ENCODE measurements around the gene KCNK10.

Gene KCNK10

GRCh38 chr14:88318406-88318805, 4.7 kb downstream of the KCNK10 start:
- no peak for DNase-seq

- DNase-seq, result no peak
Measured at GRCh38 chr14:88316521-88316920, 6.5 kb downstream of the KCNK10 start.

DNA sequence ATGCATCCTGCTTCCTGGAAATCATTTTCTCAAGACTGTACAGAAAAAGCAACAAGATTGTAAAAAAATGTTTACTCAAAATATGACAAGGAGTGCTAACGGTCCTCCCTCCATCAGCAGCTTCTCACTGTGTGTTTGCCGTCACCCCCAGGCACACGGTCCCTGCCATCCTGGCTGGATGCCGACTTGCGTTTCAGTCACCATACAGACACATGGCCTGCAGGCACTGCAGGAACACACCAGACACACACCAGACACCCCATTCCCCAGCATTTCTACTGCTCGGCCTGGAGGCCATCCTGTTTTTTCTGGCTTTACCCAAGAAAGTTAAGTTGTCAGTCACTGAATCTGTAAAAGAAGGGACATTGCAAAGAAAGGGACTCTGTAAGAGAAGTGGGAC, 10.8 kb downstream of the KCNK10 start:
- DNase-seq, result no peak

GRCh38 chr14:88311780-88312179, 11.3 kb downstream of the KCNK10 start:
- DNase-seq, result no peak

- no peak for DNase-seq
Measured at GRCh38 chr14:88310449-88310848, 12.6 kb downstream of the KCNK10 start.

- no peak for DNase-seq
Measured at GRCh38 chr14:88310021-88310420, 13.0 kb downstream of the KCNK10 start.

DNA sequence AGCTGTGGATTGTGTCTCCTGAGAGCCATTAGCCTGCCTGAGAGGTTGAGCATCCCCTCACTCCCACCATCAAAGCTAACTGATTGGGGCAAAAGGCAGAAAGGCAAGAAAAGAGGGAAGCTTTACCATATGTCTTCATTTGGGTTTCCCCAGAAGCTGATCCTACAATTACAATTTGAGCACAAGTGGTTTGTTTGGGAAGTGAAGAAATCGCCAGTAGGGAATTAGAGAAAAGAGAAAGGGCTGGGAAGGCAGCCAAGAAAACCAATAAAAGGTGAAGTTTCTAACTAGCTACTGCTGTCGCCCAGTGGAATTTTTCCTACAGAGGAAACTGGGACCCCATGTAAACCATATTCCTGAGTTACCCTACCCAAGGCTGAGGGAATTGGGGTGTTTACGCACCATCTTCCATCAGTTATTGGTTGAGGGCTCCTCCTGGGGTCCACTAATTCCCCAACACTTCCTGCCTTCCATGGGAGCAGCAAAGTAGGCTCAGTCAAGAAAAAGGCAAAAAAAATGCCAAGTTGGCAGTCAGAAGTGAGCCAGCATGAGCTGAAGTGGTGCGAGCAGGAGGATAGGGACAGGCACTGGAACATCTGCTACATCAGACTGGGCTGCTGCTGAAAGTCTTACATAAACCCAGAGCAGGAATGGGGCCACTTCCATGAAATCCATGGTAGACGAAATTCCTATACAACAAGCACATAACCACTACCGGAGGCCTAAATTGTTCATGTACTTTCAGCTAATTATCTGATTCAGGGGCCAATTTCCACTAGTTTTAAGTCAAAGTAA, 17.3 kb downstream of the KCNK10 start:
- no peak for DNase-seq

- no peak for DNase-seq
Measured at GRCh38 chr14:88303041-88303440, 20.0 kb downstream of the KCNK10 start.

DNA sequence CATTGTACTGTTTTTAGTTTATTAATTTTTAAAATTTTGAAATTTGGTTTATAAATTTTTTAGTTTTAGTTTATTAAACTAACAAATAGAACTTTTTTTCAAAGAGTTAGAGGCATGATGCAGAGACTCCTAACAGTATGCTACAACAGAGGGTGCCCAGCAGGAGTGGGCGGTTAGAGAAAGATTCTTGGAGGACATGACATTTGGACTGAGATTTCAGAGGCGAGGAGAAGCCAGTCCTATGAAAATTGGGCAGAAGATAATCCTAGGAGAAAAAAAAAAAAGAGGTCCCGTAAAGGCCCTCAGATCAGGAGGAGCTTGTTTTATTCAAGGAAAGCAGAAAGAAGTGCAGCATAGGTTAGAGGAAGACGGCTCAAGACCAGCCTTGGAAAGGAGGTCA, 21.7 kb downstream of the KCNK10 start:
- no peak for DNase-seq

DNA sequence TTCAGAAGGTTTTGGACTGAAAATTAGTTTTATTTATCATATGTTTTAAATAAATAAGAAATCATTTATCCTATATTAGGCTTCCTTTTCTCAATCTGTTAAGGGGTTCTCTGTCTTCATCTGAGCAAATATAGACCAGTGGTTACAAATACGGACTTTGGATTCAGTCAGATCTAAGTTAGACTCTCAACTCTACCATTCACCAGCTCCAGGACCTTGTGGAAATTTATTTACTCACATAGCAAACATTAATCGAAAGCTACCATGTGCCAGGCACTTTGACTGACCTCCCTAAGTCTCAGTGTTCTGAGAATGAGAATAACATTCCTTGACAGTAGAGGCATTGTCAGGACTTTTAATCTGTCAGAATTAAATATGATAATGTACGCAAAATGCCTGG, 22.3 kb downstream of the KCNK10 start:
- no peak for DNase-seq

DNA sequence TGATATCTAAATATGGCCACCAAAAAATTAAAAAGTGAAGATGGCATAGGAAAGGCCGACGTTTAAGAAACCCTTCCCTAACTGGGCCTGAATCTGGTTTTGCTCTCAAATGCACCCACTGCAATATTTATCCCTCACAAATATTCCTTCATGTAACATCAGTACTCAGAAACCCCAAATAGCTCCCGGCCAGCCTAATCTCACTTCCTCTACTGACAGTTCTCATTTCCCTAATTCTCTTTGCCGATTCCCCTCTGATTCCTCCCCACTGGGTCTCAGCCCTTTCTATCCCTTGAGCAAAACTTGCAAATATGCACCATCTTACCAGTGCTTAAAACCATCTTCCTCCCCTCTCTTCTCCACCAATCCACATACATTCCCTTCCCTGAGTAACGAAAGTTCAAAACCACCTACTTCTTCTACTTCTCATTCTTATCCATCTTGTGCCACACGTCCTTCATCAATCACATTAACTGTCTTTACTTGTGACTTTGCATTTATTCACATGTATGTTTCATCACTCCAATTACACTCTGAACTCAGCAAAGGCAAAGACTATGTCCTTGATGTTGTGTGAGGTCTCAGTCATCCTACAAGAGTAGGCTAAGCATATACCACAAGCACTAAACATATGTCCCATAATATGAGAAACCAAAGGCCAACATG, 23.1 kb downstream of the KCNK10 start:
- no peak for DNase-seq

DNA sequence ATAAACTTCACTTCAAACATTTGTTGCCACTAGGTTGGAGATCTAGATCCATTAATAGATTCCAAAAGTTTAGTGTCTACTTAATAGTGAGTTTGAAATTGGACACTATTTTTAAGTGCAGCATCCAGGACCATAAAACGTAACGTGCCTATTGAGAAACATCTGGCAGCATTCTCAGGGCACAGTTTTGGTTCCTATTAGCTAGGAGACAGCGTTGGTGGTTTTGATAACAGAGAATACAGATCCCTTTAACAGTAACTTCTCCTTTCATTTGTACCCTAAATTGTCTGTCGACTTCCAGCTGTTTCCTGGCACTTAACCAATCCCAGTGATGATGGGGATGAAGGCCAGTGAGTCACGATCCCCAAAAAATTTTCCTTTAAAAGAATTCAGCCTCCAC, 25.8 kb downstream of the KCNK10 start:
- DNase-seq, result no peak

GRCh38 chr14:88296351-88296750, 26.7 kb downstream of the KCNK10 start:
- no peak for DNase-seq

DNA sequence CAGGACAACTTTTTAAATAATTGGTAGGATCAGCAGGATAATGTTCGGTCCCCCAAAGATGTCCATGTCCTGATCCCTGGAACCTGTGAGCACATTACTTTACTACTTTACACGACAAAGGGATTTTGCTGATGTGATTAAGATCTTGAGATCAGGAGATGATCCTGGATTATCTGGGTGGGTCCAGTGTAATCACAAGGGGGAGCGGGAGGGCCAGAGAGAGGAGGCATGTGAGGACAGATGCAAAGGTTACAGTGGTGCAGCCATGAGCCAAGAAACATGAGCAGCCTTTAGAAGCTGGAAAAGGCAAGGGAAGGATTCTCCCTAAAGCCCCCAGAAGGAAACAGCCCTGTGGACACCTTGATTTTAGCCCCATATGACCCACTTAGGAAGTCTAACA, 33.1 kb downstream of the KCNK10 start:
- DNase-seq, result no peak

GRCh38 chr14:88289234-88289633, 33.8 kb downstream of the KCNK10 start:
- DNase-seq, result no peak

DNA sequence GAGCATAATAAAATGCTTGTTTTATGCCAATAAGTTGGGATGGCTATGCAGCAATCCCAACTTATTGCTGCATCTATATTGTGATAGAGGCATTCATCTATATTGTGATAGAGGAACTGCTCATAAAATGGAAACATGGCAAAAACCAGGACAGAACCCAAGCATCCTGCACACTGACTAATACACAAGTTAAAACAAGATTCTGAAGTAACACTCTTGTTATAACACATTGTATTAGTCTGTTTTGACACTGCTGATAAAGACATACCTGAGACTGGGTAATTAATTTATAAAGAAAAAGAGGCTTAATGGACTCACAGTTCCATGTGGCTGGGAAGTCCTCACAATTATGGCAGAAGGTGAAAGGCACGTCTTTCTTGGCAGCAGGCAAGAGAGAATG, 36.8 kb downstream of the KCNK10 start:
- no peak for DNase-seq

GRCh38 chr14:88281447-88281846, 41.6 kb downstream of the KCNK10 start:
- DNase-seq, result no peak

DNA sequence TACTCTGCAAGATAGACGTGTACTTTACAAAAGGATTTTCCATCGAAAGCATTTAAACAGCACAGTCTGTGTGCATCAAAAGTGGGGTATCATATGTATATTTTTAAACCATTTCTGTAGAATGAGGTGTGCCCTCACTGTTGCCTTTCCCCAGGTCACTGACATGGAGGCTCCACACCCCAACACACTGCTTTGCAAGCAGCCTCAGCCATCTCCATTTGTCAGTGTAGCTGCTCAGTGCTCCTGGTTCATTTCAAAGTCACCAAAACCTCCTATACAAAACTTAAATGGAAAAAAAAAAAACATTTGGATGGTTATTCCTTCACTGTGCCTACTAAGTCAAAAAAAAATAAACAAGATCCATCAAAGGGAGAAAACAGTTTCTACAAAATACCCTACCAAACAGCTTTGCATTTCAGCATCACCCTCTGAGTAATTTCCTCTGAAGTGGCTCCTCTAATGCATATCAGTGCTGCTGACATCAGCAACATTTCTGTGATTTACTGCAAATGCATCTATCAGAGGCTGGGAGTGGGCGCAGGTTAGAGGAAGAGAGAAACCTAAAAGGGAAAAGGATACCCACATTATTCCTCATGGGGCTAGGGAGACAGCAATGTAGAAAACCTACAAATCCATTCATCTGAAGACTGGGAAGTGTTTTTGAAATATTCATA, 46.0 kb downstream of the KCNK10 start:
- no peak for DNase-seq

GRCh38 chr14:88272390-88273269, 50.4 kb downstream of the KCNK10 start:
- DNase-seq, result no peak

GRCh38 chr14:88271205-88271604, 51.9 kb downstream of the KCNK10 start:
- no peak for DNase-seq

GRCh38 chr14:88270776-88271175, 52.3 kb downstream of the KCNK10 start:
- no peak for DNase-seq

- DNase-seq, result no peak
Measured at GRCh38 chr14:88269806-88270420, 53.2 kb downstream of the KCNK10 start.

DNA sequence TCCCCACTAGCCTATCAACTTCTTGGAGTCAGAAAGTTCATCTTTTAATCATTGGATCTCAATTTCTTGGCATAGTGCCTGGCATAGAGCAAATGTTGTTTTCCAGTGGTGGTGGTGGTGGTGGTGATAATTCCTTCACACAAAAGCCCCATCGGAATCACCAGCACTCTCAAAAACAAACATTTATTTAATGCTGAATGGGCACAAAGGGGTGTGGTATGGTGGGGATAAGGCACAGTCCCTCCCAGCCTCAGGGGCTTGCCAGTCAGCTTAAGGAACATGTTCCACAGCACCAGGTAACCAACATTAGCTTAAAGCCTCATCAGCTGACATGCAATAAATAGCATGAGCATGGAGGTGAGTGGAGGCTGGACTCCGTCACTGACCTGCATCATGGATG, 56.6 kb downstream of the KCNK10 start:
- DNase-seq, result no peak
